Kidney capillary endothelial cell (primary cell): Measurements from ENCODE around the gene MPST.

Experiments used
- DNase-seq: peaks from one replicate; pipeline ENCODE4 v3.0.0-alpha.2; 2018; ENCODE audit warnings: low spot score

The MPST gene

GRCh38 chr22:37044634-37045625 is 25.4 kb downstream of the MPST start:
- no peak for DNase-seq

- DNase-seq = peak; percentile 31
These were observed 26.4 kb downstream of the MPST start for GRCh38 chr22:37045958-37046357.

- no peak for DNase-seq
These were observed 27.0 kb downstream of the MPST start for GRCh38 chr22:37046589-37046988.

- DNase-seq = no peak
These were observed 27.5 kb downstream of the MPST start for GRCh38 chr22:37047006-37047405.

- no peak for DNase-seq
These were observed 28.6 kb downstream of the MPST start for GRCh38 chr22:37048133-37048532.

- no peak for DNase-seq
These were observed 29.7 kb downstream of the MPST start for GRCh38 chr22:37049224-37049623.

GRCh38 chr22:37050913-37051312 is 31.4 kb downstream of the MPST start:
- no peak for DNase-seq

GRCh38 chr22:37051391-37052385 is 32.1 kb downstream of the MPST start, which contains the start of gene KCTD17:
Gene KCTD17, plus strand, starts transcription at chr22:37051742. Its CDS starts 19 bp downstream, at chr22:37051761.
- DNase-seq = peak; percentile 46

GRCh38 chr22:37052386-37053309 is 33.1 kb downstream of the MPST start:
- DNase-seq = no peak

GRCh38 chr22:37053310-37054055 is 33.9 kb downstream of the MPST start:
- DNase-seq = no peak

- no peak for DNase-seq
These were observed 34.5 kb downstream of the MPST start for GRCh38 chr22:37054056-37054395.

GRCh38 chr22:37054600-37055365 is 35.2 kb downstream of the MPST start:
- DNase-seq = no peak

GRCh38 chr22:37056246-37056645 is 36.7 kb downstream of the MPST start:
- no peak for DNase-seq

GRCh38 chr22:37057226-37057625 is 37.7 kb downstream of the MPST start:
- DNase-seq = no peak

- DNase-seq = no peak
These were observed 38.4 kb downstream of the MPST start for GRCh38 chr22:37057796-37058510.

GRCh38 chr22:37058917-37059701 is 39.6 kb downstream of the MPST start:
- DNase-seq = no peak

GRCh38 chr22:37059876-37060449 is 40.4 kb downstream of the MPST start:
- no peak for DNase-seq
